ENCODE measurements around the gene NPHS2.

DNA sequence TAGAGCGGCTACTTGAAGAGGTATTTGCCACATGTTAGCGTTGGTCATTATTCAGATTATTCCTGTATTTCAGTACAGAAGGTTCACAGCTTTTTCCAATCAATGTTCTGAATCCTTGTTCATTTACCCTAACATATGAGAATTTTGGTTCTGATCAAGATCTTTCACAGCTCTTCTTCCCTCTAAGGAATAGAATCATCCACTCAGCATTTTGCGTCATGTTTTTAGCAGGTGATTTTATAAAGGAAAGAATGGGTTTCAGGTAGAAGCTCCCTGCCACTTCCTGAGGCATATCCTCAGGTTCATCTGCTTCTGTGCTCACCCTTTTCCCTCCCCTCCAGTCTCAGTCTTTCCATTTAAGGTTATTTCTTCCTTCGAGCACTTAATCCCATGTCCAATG is 66.4 kb downstream of the NPHS2 start:
- TF ChIP-seq BCL6 (CRISPR knock-in tag; IDR thresholded peaks at IDR 0.05) (no peak), ZSCAN29 (CRISPR knock-in tag; conservative IDR thresholded peaks at IDR 0.05) (no peak), NFKBIZ (CRISPR knock-in tag; IDR thresholded peaks at IDR 0.05) (no peak), DPF2 (CRISPR knock-in tag; IDR thresholded peaks at IDR 0.05; ENCODE audit: borderline replicate concordance, low read depth) (no peak), CHD2 (IDR thresholded peaks at IDR 0.05; ENCODE audit: low read depth, low read length) (no peak), EZH2 (conservative IDR thresholded peaks at IDR 0.05; ENCODE audit: low read depth, low read length) (no peak), ZNF850 (CRISPR knock-in tag; conservative IDR thresholded peaks at IDR 0.05) (no peak), GATA4 (IDR thresholded peaks at IDR 0.05; ENCODE audit: borderline replicate concordance, low read depth) (no peak)
- TF ChIP-seq, protein P1, sequence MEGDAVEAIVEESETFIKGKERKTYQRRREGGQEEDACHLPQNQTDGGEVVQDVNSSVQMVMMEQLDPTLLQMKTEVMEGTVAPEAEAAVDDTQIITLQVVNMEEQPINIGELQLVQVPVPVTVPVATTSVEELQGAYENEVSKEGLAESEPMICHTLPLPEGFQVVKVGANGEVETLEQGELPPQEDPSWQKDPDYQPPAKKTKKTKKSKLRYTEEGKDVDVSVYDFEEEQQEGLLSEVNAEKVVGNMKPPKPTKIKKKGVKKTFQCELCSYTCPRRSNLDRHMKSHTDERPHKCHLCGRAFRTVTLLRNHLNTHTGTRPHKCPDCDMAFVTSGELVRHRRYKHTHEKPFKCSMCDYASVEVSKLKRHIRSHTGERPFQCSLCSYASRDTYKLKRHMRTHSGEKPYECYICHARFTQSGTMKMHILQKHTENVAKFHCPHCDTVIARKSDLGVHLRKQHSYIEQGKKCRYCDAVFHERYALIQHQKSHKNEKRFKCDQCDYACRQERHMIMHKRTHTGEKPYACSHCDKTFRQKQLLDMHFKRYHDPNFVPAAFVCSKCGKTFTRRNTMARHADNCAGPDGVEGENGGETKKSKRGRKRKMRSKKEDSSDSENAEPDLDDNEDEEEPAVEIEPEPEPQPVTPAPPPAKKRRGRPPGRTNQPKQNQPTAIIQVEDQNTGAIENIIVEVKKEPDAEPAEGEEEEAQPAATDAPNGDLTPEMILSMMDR (CRISPR knock-in tag; IDR thresholded peaks at IDR 0.05) = no peak
- TF ChIP-seq, protein P2, sequence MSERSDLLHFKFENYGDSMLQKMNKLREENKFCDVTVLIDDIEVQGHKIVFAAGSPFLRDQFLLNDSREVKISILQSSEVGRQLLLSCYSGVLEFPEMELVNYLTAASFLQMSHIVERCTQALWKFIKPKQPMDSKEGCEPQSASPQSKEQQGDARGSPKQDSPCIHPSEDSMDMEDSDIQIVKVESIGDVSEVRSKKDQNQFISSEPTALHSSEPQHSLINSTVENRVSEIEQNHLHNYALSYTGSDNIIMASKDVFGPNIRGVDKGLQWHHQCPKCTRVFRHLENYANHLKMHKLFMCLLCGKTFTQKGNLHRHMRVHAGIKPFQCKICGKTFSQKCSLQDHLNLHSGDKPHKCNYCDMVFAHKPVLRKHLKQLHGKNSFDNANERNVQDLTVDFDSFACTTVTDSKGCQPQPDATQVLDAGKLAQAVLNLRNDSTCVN (CRISPR knock-in tag; IDR thresholded peaks at IDR 0.05; ENCODE audit: borderline replicate concordance) = no peak

Data from HepG2 (cell line).